ENCODE results near the gene TMOD1.

GRCh38 chr9:97505845-97506244 is 4.4 kb downstream of the TMOD1 start:
- TF ChIP-seq EZH2 (IDR thresholded peaks at IDR 0.05; ENCODE audit: low read depth, unreplicated experiment) (no peak), EZH2phosphoT487 (IDR thresholded peaks at IDR 0.05; ENCODE audit: unreplicated experiment) (no peak), CTCF (conservative IDR thresholded peaks at IDR 0.05; ENCODE audit: low read depth in 2 of 2) (no peak), ZNF331 (CRISPR knock-in tag; IDR thresholded peaks at IDR 0.05; ENCODE audit: low read depth) (no peak), NANOG (IDR thresholded peaks at IDR 0.05; ENCODE audit: borderline replicate concordance) (no peak), REST (IDR thresholded peaks at IDR 0.05; ENCODE audit: unreplicated experiment) (no peak), POLR2AphosphoS5 (IDR thresholded peaks at IDR 0.05; ENCODE audit: low read depth) (no peak), JUNB (IDR thresholded peaks at IDR 0.05; ENCODE audit: unreplicated experiment) (no peak), CREB1 (CRISPR knock-in tag; IDR thresholded peaks at IDR 0.05; ENCODE audit: low read depth) (no peak)

Data from GM23338 (cell line).